HepG2 (cell line): Measurements from ENCODE around the gene RBCK1. TPM values are rescaled to one million over a fixed set of nuclear protein-coding genes. Genes with fewer than 3 reads are reported as not detected.
A peak's percentile ranks its signal among the peaks of the same experiment; 100 is the strongest.

ENCODE experiments used
- NCOR1 ChIP-seq: fragments of 200-600 bp; sonication (generic); IDR thresholded peaks from 2 replicates; pipeline ENCODE4 v1.7.0; 2017; ENCODE audit warnings: antibody characterized with exemption, low read length, borderline replicate concordance
- ZBTB7B ChIP-seq: sonication (generic); formaldehyde crosslinking; IDR thresholded peaks from 2 replicates; pipeline ENCODE4 v1.4.0; 2020; ENCODE audit warnings: missing genetic modification reagents
- ZFP82 ChIP-seq: sonication (generic); formaldehyde crosslinking; IDR thresholded peaks from 2 replicates; pipeline ENCODE4 v1.5.1; 2020; ENCODE audit warnings: mild to moderate bottlenecking, missing genetic modification reagents, borderline replicate concordance
- ZNF558 ChIP-seq: sonication (generic); formaldehyde crosslinking; IDR thresholded peaks from 2 replicates; pipeline ENCODE4 v1.9.0; 2022; ENCODE audit warnings: mild to moderate bottlenecking, missing genetic modification reagents, borderline replicate concordance
- ZNF567 ChIP-seq: sonication (generic); formaldehyde crosslinking; IDR thresholded peaks from 2 replicates; pipeline ENCODE4 v1.8.1; 2023; ENCODE audit warnings: mild to moderate bottlenecking, missing genetic modification reagents, borderline replicate concordance
- polyA plus RNA-seq, 8 experiments: library from polyadenylated mRNA; depleted of rRNA in 3 of 8; stranded (reverse) in 7 of 8; unstranded in 1 of 8; fragments of >200 nt; fragmentation: Illumina TruSeq in 4 of 8; extraction: Trizol in 4 of 8; gene quantifications; 2 replicates each; pipeline versions ENCODE4 v1.2.1 to v1.2.3, GENCODE V29; 2011 to 2016; ENCODE audit warnings: low read depth in 4 of 8, missing spikeins in 1 of 8, mixed read lengths in 1 of 8; ENCODE audit not compliant: insufficient read depth in 1 of 8
- total RNA-seq, 5 experiments: library from RNA; depleted of rRNA; stranded (reverse); fragments of >200 nt; fragmentation: Illumina TruSeq; extraction: Trizol; gene quantifications; 2 replicates each; pipeline ENCODE4 v1.2.3, GENCODE V29; 2016; ENCODE audit warnings: low read depth in 1 of 5
- TF ChIP-seq, protein P1 (sequence below): sonication (generic); formaldehyde crosslinking; IDR thresholded peaks from one replicate; pipeline ENCODE4 v1.5.1; 2020; ENCODE audit warnings: mild to moderate bottlenecking, missing genetic modification reagents; ENCODE audit errors: not compliant biosample characterization
- TF ChIP-seq, protein P2 (sequence below): sonication (generic); formaldehyde crosslinking; IDR thresholded peaks from 2 replicates; pipeline ENCODE4 v1.4.0; 2020; ENCODE audit warnings: missing genetic modification reagents, borderline replicate concordance
- TF ChIP-seq, protein P3 (sequence below): sonication (generic); formaldehyde crosslinking; IDR thresholded peaks from 2 replicates; pipeline ENCODE4 v1.4.0; 2020; ENCODE audit warnings: mild to moderate bottlenecking, missing genetic modification reagents
- TF ChIP-seq, protein P4 (sequence below): sonication (generic); formaldehyde crosslinking; IDR thresholded peaks from 2 replicates; pipeline ENCODE4 v1.4.0; 2020; ENCODE audit warnings: low read depth, mild to moderate bottlenecking, missing genetic modification reagents

The RBCK1 gene
- total and polyA plus RNA-seq, 2 of the 13 experiments (the other 11 are each of a cell fraction or from before 2014, with no cell fraction given), result 149 to 215 TPM

DNA sequence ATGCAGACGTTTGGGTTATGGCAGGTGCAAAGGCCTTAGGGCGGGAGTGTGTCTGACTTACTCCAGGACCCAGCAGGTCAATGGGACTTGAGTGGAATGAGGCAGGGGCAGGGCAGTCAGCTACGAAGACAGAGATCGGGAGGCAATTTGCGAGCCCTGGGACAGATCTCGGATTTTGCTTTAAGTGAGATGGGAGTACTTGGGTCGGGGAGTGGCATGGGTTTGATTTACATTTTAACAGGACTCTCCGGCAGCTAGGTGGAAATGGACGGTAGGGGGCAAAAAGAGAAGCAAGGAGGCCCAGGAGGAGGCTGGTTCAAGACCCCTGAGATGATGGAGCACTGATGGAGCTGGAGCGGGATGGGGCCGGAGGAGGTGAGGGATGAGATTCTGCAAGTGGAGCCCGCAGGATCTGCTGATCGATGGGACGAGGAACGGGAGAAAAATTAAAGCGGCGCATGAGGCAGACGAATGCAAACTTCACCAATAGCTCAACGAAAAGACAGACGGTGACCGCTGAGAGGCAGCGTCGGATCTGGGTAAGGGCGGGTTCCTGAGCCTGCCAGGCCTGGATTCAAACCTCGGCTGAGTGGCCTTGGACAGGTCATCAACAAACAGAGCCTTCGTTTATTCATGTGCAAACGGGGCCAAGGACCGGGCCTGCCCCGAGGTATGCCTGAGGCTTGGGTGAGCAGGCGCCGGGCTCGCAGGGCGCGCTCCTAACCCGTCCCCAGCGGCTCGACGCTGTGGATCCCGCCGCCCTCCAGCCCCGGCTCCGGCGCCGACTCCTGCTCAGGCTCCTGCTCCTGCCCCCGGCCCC lies 756 bp upstream of the RBCK1 start (continued):
- TF ChIP-seq, protein P1, sequence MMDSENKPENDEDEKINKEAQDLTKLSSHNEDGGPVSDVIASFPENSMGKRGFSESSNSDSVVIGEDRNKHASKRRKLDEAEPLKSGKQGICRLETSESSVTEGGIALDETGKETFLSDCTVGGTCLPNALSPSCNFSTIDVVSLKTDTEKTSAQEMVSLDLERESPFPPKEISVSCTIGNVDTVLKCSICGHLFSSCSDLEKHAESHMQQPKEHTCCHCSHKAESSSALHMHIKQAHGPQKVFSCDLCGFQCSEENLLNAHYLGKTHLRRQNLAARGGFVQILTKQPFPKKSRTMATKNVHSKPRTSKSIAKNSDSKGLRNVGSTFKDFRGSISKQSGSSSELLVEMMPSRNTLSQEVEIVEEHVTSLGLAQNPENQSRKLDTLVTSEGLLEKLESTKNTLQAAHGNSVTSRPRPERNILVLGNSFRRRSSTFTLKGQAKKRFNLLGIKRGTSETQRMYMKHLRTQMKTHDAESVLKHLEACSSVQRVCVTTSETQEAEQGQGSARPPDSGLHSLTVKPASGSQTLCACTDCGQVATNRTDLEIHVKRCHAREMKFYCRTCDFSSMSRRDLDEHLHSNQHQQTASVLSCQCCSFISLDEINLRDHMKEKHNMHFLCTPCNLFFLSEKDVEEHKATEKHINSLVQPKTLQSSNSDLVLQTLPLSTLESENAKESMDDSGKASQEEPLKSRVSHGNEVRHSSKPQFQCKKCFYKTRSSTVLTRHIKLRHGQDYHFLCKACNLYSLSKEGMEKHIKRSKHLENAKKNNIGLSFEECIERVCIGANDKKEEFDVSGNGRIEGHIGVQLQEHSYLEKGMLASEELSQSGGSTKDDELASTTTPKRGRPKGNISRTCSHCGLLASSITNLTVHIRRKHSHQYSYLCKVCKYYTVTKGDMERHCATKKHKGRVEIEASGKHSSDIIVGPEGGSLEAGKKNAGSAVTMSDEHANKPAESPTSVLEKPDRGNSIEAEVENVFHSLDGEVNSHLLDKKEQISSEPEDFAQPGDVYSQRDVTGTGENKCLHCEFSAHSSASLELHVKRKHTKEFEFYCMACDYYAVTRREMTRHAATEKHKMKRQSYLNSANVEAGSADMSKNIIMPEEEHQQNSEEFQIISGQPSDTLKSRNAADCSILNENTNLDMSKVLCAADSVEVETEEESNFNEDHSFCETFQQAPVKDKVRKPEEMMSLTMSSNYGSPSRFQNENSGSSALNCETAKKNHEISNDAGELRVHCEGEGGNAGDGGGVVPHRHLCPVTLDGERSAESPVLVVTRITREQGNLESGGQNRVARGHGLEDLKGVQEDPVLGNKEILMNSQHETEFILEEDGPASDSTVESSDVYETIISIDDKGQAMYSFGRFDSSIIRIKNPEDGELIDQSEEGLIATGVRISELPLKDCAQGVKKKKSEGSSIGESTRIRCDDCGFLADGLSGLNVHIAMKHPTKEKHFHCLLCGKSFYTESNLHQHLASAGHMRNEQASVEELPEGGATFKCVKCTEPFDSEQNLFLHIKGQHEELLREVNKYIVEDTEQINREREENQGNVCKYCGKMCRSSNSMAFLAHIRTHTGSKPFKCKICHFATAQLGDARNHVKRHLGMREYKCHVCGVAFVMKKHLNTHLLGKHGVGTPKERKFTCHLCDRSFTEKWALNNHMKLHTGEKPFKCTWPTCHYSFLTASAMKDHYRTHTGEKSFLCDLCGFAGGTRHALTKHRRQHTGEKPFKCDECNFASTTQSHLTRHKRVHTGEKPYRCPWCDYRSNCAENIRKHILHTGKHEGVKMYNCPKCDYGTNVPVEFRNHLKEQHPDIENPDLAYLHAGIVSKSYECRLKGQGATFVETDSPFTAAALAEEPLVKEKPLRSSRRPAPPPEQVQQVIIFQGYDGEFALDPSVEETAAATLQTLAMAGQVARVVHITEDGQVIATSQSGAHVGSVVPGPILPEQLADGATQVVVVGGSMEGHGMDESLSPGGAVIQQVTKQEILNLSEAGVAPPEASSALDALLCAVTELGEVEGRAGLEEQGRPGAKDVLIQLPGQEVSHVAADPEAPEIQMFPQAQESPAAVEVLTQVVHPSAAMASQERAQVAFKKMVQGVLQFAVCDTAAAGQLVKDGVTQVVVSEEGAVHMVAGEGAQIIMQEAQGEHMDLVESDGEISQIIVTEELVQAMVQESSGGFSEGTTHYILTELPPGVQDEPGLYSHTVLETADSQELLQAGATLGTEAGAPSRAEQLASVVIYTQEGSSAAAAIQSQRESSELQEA (CRISPR knock-in tag), result peak; percentile 69
- TF ChIP-seq ZFP82 (CRISPR knock-in tag) (no peak; the same call in 1 of the 2 replicates), ZBTB7B (peak; percentile 68), ZNF567 (CRISPR knock-in tag) (peak; percentile 78; the same call in 1 of the 2 replicates), ZNF558 (CRISPR knock-in tag) (peak; percentile 91; the same call in 1 of the 2 replicates), NCOR1 (no peak)
- TF ChIP-seq, protein P2, sequence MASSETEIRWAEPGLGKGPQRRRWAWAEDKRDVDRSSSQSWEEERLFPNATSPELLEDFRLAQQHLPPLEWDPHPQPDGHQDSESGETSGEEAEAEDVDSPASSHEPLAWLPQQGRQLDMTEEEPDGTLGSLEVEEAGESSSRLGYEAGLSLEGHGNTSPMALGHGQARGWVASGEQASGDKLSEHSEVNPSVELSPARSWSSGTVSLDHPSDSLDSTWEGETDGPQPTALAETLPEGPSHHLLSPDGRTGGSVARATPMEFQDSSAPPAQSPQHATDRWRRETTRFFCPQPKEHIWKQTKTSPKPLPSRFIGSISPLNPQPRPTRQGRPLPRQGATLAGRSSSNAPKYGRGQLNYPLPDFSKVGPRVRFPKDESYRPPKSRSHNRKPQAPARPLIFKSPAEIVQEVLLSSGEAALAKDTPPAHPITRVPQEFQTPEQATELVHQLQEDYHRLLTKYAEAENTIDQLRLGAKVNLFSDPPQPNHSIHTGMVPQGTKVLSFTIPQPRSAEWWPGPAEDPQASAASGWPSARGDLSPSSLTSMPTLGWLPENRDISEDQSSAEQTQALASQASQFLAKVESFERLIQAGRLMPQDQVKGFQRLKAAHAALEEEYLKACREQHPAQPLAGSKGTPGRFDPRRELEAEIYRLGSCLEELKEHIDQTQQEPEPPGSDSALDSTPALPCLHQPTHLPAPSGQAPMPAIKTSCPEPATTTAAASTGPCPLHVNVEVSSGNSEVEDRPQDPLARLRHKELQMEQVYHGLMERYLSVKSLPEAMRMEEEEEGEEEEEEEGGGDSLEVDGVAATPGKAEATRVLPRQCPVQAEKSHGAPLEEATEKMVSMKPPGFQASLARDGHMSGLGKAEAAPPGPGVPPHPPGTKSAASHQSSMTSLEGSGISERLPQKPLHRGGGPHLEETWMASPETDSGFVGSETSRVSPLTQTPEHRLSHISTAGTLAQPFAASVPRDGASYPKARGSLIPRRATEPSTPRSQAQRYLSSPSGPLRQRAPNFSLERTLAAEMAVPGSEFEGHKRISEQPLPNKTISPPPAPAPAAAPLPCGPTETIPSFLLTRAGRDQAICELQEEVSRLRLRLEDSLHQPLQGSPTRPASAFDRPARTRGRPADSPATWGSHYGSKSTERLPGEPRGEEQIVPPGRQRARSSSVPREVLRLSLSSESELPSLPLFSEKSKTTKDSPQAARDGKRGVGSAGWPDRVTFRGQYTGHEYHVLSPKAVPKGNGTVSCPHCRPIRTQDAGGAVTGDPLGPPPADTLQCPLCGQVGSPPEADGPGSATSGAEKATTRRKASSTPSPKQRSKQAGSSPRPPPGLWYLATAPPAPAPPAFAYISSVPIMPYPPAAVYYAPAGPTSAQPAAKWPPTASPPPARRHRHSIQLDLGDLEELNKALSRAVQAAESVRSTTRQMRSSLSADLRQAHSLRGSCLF, result peak; percentile 89
- TF ChIP-seq, protein P3, sequence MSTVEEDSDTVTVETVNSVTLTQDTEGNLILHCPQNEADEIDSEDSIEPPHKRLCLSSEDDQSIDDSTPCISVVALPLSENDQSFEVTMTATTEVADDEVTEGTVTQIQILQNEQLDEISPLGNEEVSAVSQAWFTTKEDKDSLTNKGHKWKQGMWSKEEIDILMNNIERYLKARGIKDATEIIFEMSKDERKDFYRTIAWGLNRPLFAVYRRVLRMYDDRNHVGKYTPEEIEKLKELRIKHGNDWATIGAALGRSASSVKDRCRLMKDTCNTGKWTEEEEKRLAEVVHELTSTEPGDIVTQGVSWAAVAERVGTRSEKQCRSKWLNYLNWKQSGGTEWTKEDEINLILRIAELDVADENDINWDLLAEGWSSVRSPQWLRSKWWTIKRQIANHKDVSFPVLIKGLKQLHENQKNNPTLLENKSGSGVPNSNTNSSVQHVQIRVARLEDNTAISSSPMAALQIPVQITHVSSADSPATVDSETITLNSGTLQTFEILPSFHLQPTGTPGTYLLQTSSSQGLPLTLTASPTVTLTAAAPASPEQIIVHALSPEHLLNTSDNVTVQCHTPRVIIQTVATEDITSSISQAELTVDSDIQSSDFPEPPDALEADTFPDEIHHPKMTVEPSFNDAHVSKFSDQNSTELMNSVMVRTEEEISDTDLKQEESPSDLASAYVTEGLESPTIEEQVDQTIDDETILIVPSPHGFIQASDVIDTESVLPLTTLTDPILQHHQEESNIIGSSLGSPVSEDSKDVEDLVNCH, result peak; percentile 8; the same call in 1 of the 2 replicates
- TF ChIP-seq, protein P4, sequence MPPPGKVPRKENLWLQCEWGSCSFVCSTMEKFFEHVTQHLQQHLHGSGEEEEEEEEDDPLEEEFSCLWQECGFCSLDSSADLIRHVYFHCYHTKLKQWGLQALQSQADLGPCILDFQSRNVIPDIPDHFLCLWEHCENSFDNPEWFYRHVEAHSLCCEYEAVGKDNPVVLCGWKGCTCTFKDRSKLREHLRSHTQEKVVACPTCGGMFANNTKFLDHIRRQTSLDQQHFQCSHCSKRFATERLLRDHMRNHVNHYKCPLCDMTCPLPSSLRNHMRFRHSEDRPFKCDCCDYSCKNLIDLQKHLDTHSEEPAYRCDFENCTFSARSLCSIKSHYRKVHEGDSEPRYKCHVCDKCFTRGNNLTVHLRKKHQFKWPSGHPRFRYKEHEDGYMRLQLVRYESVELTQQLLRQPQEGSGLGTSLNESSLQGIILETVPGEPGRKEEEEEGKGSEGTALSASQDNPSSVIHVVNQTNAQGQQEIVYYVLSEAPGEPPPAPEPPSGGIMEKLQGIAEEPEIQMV (CRISPR knock-in tag), result no peak; the same call in 1 of the 2 replicates
